ENCODE data around the gene MPST.

Gene MPST

GRCh38 chr22:37062702-37063381 lies 43.3 kb downstream of the MPST start:
- DNase-seq (ENCODE audit: low read depth, low spot score), result no peak
- H3K4me3 ChIP-seq, result no peak overlapping the region
- H3K27ac ChIP-seq, result no peak overlapping the region
- no peaks in the 10 kb centered on the region for H3K36me3 ChIP-seq (ENCODE audit: insufficient read depth, low read length)
- no peak for TF ChIP-seq FOXP2 (optimal IDR thresholded peaks at IDR 0.05; ENCODE audit: control extremely low read depth, extremely low read length, insufficient read depth)
- TF ChIP-seq POLR2AphosphoS5 (IDR thresholded peaks at IDR 0.05; ENCODE audit: borderline replicate concordance, low read depth, low read length), result no peak
- no peak for TF ChIP-seq EZH2 (IDR thresholded peaks at IDR 0.05)
- no peak overlapping the region for H3K9ac ChIP-seq (ENCODE audit: insufficient read length)
- H3K9me3 ChIP-seq (ENCODE audit: low read depth, low read length), result no peaks in the 10 kb centered on the region

DNA sequence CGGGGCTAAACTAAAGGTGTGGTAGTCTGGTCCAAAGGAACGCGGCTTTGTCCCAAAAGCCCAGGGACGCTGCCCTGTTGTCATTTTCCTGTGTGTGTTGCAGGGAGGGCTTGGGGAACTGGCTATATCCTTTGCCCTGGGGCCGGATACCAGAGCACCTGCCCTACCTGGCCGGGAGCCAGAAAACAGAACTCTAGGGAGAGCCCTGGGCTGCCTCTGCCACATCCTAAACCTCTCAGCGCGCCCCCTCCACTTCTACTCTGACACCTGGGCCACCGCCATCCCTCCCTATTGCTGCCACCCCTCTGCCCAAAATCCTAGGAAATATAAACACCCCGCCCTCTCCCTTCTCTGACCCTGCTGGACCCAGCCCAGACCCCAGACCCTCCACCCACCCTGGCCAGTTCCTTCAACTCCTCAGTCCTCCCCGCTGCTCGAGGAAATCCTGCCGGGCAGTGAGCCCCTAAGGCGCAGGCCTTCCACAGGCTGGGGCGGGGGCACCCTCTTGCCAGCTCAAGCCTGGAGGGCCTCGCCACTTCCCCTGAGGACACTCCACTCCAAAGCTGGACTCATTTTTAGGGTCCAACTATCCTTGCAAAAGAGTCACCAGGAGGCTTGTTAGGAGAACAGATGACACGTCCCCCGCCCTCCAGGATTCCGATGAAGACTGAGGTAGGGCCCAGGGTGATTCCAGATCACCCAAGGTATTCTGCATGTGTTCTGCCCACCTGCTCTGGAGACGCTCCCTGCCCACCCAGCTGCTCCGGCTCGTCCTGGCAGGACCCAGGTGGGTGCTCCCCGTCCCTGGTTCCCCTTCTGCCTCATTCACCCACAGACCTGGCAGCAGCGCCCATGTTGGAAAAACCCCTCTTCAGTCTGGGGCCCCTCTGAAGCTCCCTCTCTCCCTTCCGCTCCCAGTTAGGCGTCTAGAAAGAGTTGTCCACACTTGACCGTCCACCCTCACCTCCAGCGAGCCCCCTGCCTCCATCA lies 44.2 kb downstream of the MPST start:
- DNase-seq (ENCODE audit: low read depth, low spot score), result no peak
- no peak for TF ChIP-seq FOXP2 (optimal IDR thresholded peaks at IDR 0.05; ENCODE audit: control extremely low read depth, extremely low read length, insufficient read depth)
- TF ChIP-seq EZH2 (IDR thresholded peaks at IDR 0.05), result no peak
- TF ChIP-seq POLR2AphosphoS5 (IDR thresholded peaks at IDR 0.05; ENCODE audit: borderline replicate concordance, low read depth, low read length), result no peak
- H3K27ac ChIP-seq, result no peak overlapping the region

GRCh38 chr22:37064553-37064952 lies 45.0 kb downstream of the MPST start:
- no peak for DNase-seq (ENCODE audit: low read depth, low spot score)
- Histone ChIP-seq H3K36me3 (ENCODE audit: insufficient read depth, low read length) (no peaks in the 10 kb centered on the region), H3K27ac (no peak overlapping the region), H3K9me3 (ENCODE audit: low read depth, low read length) (no peaks in the 10 kb centered on the region), H3K4me3 (no peak overlapping the region), H3K9ac (ENCODE audit: insufficient read length) (no peak overlapping the region)
- TF ChIP-seq FOXP2 (optimal IDR thresholded peaks at IDR 0.05; ENCODE audit: control extremely low read depth, extremely low read length, insufficient read depth) (no peak), POLR2AphosphoS5 (IDR thresholded peaks at IDR 0.05; ENCODE audit: borderline replicate concordance, low read depth, low read length) (no peak), EZH2 (IDR thresholded peaks at IDR 0.05) (no peak)

More for the DNA sequence above, 44.2 kb downstream of the MPST start:
- Histone ChIP-seq H3K9ac (ENCODE audit: insufficient read length) (no peak overlapping the region), H3K36me3 (ENCODE audit: insufficient read depth, low read length) (no peaks in the 10 kb centered on the region), H3K9me3 (ENCODE audit: low read depth, low read length) (no peaks in the 10 kb centered on the region), H3K4me3 (no peak overlapping the region)

DNA sequence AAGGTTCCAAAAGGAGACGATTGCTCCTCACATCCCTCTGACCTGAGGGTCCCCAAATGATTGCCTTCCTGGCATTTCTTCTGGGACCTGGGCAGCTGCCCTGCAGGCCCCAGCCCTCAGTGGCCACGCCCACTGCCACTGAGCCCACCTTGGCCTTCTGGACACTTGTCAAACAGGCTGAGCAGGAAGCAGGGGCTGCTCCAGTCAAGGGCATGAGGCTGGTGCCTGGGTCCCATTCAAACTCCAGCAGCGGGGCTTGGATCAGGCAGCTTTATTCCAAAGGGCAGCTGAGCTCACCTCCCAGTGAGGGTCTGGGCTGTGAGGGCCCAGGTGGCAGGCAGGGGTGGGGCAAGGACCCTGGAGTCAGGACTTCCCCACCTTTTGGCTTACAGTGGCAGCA lies 45.6 kb downstream of the MPST start:
- Histone ChIP-seq H3K36me3 (ENCODE audit: insufficient read depth, low read length) (no peaks in the 10 kb centered on the region), H3K27ac (no peak overlapping the region), H3K9me3 (ENCODE audit: low read depth, low read length) (no peaks in the 10 kb centered on the region), H3K9ac (ENCODE audit: insufficient read length) (no peak overlapping the region), H3K4me3 (no peak overlapping the region)
- TF ChIP-seq FOXP2 (optimal IDR thresholded peaks at IDR 0.05; ENCODE audit: control extremely low read depth, extremely low read length, insufficient read depth) (no peak), EZH2 (IDR thresholded peaks at IDR 0.05) (no peak), POLR2AphosphoS5 (IDR thresholded peaks at IDR 0.05; ENCODE audit: borderline replicate concordance, low read depth, low read length) (no peak)
- DNase-seq (ENCODE audit: low read depth, low spot score), result no peak

GRCh38 chr22:37065961-37066360 lies 46.4 kb downstream of the MPST start:
- Histone ChIP-seq H3K36me3 (ENCODE audit: insufficient read depth, low read length) (no peaks in the 10 kb centered on the region), H3K9me3 (ENCODE audit: low read depth, low read length) (no peaks in the 10 kb centered on the region), H3K4me3 (no peak overlapping the region), H3K9ac (ENCODE audit: insufficient read length) (no peak overlapping the region), H3K27ac (no peak overlapping the region)
- TF ChIP-seq FOXP2 (optimal IDR thresholded peaks at IDR 0.05; ENCODE audit: control extremely low read depth, extremely low read length, insufficient read depth), result no peak
- TF ChIP-seq EZH2 (IDR thresholded peaks at IDR 0.05), result no peak
- no peak for TF ChIP-seq POLR2AphosphoS5 (IDR thresholded peaks at IDR 0.05; ENCODE audit: borderline replicate concordance, low read depth, low read length)
- no peak for DNase-seq (ENCODE audit: low read depth, low spot score)

- DNase-seq (ENCODE audit: low read depth, low spot score), result no peak
- Histone ChIP-seq H3K36me3 (ENCODE audit: insufficient read depth, low read length) (no peaks in the 10 kb centered on the region), H3K4me3 (no peak overlapping the region), H3K27ac (no peak overlapping the region), H3K9ac (ENCODE audit: insufficient read length) (no peak overlapping the region), H3K9me3 (ENCODE audit: low read depth, low read length) (no peaks in the 10 kb centered on the region)
- no peak for TF ChIP-seq EZH2 (IDR thresholded peaks at IDR 0.05)
- no peak for TF ChIP-seq POLR2AphosphoS5 (IDR thresholded peaks at IDR 0.05; ENCODE audit: borderline replicate concordance, low read depth, low read length)
- TF ChIP-seq FOXP2 (optimal IDR thresholded peaks at IDR 0.05; ENCODE audit: control extremely low read depth, extremely low read length, insufficient read depth), result no peak
Measured at GRCh38 chr22:37067428-37067827, 47.9 kb downstream of the MPST start.

- no peaks in the 10 kb centered on the region for H3K9me3 ChIP-seq (ENCODE audit: low read depth, low read length)
- no peak overlapping the region for H3K9ac ChIP-seq (ENCODE audit: insufficient read length)
- no peak for DNase-seq (ENCODE audit: low read depth, low spot score)
- no peak overlapping the region for H3K27ac ChIP-seq
- H3K4me3 ChIP-seq, result no peak overlapping the region
- H3K36me3 ChIP-seq (ENCODE audit: insufficient read depth, low read length), result no peaks in the 10 kb centered on the region
- TF ChIP-seq FOXP2 (optimal IDR thresholded peaks at IDR 0.05; ENCODE audit: control extremely low read depth, extremely low read length, insufficient read depth) (no peak), EZH2 (IDR thresholded peaks at IDR 0.05) (no peak)
Measured at GRCh38 chr22:37068859-37069258, 49.3 kb downstream of the MPST start.

DNA sequence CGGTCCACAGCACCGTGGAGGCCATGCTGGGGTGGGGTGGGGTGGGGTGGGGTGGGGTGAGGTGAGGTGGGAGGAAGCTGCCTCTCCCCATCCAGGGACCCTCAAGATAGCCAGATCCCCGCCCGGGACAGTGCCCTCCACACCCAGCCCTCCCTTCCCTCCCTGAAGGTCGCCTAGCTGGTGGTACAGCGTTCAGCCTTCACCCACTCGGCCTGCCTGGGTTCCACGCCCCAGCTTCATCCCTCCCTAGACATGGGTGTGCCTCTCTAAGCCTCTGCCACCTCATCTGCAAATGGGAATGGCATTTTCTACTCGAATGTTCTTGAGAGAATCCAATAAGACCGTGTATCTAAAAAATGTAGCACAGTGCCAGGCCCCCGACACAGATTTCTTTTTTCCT lies 49.8 kb downstream of the MPST start:
- Histone ChIP-seq H3K36me3 (ENCODE audit: insufficient read depth, low read length) (no peaks in the 10 kb centered on the region), H3K9ac (ENCODE audit: insufficient read length) (no peak overlapping the region), H3K4me3 (no peak overlapping the region), H3K9me3 (ENCODE audit: low read depth, low read length) (no peaks in the 10 kb centered on the region), H3K27ac (no peak overlapping the region)
- DNase-seq (ENCODE audit: low read depth, low spot score), result no peak
- no peak for TF ChIP-seq FOXP2 (optimal IDR thresholded peaks at IDR 0.05; ENCODE audit: control extremely low read depth, extremely low read length, insufficient read depth)
- TF ChIP-seq POLR2AphosphoS5 (IDR thresholded peaks at IDR 0.05; ENCODE audit: borderline replicate concordance, low read depth, low read length), result no peak
- TF ChIP-seq EZH2 (IDR thresholded peaks at IDR 0.05), result no peak

Measured in SK-N-MC (cell line).